NB4 (cell line): ENCODE data around the gene SVIL.
"Not testable (repeated sequence)": the region's sequence is repeated elsewhere in the genome, so short reads cannot be mapped to it uniquely, and the experiment has no call there.

Experiments used
- DNase-seq: peaks from one replicate; pipeline ENCODE4 v3.0.0; 2010; ENCODE audit warnings: low read depth
- H3K4me3 ChIP-seq: one replicate; pipeline ENCODE4 v1.5.1; 2011; ENCODE audit warnings: mild to moderate bottlenecking, low read depth, low read length, moderate library complexity
- MYC ChIP-seq: IDR thresholded peaks from 2 replicates; pipeline ENCODE4 v1.6.1; 2011; ENCODE audit warnings: low read depth, low read length
- POLR2A ChIP-seq: IDR thresholded peaks from 2 replicates; pipeline ENCODE4 v1.6.1; 2011; ENCODE audit warnings: mild to moderate bottlenecking; ENCODE audit not compliant: insufficient read length; ENCODE audit errors: extremely low read depth
- TF ChIP-seq, protein P1 (sequence below): IDR thresholded peaks from one replicate; pipeline ENCODE4 v1.5.1; 2012; ENCODE audit warnings: low read depth, low read length
- TF ChIP-seq, protein P2 (sequence below): IDR thresholded peaks from 2 replicates; pipeline ENCODE4 v1.6.1; 2011; ENCODE audit warnings: low read depth, low read length

Gene SVIL

DNA sequence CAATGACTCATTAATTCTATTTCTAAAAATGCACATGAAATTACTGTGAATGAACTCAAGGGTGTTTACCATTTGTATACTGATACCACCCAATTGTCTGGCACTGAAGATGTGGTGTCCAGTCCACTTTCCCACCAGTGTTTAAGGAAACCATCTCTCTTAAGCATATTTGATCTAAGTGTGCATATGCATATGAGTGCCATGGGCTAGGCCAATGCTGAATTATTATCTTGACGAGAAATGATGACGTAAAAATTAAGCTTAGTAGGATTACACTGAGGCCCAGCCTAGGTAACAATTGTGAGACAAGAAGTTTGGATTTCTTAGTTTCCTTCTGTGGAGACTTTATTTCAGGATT, 59.7 kb downstream of the SVIL start:
- DNase-seq, result no peak
- no peak overlapping the region for H3K4me3 ChIP-seq
- TF ChIP-seq, protein P1, sequence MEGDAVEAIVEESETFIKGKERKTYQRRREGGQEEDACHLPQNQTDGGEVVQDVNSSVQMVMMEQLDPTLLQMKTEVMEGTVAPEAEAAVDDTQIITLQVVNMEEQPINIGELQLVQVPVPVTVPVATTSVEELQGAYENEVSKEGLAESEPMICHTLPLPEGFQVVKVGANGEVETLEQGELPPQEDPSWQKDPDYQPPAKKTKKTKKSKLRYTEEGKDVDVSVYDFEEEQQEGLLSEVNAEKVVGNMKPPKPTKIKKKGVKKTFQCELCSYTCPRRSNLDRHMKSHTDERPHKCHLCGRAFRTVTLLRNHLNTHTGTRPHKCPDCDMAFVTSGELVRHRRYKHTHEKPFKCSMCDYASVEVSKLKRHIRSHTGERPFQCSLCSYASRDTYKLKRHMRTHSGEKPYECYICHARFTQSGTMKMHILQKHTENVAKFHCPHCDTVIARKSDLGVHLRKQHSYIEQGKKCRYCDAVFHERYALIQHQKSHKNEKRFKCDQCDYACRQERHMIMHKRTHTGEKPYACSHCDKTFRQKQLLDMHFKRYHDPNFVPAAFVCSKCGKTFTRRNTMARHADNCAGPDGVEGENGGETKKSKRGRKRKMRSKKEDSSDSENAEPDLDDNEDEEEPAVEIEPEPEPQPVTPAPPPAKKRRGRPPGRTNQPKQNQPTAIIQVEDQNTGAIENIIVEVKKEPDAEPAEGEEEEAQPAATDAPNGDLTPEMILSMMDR, result no peak
- TF ChIP-seq, protein P2, sequence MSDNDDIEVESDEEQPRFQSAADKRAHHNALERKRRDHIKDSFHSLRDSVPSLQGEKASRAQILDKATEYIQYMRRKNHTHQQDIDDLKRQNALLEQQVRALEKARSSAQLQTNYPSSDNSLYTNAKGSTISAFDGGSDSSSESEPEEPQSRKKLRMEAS, result no peak
- TF ChIP-seq POLR2A (no peak), MYC (no peak)

DNA sequence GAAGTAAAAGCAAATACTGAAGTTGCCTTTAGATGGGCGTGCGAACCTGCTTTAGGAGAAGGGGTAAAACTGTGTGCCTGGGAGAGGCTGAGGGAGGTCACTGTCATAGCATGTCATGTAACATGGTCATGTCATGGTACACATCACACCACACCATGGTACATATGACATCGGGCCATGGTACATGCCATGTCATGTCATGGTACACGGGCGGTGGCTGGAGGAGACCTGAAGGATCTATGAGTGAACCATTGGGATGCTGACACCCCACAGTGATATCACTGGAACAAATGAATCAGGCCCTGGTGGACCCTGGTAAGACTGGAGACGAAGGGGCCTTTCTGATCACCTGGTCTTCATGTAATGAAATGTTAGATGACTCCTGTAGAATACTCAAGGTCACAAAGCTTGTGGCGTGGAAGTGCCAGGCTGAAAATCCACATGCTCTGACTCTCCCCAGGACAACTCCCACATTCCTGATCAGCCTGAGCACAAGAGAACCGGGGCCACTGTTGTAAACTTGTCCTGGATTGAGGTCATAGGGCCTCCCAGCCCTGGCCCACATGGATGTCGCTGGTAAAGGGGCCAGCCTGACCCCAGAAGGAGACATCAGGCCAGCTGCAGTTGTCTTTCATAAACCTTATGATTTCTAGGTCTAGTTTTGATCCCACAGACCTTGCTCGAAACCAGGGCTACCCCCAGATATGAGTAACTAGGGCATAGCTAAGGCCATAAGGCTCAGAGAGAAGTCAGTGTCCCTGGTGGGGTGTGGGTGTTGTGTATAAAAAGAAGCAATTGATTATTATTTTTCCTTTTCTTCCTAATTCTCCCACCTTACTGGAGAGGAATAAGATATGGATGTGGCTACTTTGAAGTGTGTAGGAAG, 60.3 kb downstream of the SVIL start:
- not testable (repeated sequence) for DNase-seq, H3K4me3 ChIP-seq

DNA sequence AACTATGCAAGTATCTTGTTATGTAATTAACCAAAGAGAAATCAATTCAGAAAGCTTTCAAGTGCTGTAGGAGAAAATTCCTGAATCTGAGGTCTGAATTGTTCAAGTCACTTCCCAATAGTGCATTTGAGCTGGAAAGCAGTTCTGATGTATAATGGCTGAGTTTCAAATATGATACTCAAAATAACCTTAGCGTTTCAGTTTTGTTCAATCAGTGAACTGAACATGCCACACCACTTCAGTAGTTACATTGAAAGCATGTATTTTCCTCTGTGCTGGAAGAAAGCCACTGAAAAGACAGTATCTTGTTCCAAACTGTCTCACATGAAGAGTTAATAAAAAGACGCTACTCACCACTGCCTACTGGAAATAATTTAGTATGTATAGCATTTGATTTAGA, 64.5 kb downstream of the SVIL start:
- H3K4me3 ChIP-seq, DNase-seq: not testable (repeated sequence)

DNA sequence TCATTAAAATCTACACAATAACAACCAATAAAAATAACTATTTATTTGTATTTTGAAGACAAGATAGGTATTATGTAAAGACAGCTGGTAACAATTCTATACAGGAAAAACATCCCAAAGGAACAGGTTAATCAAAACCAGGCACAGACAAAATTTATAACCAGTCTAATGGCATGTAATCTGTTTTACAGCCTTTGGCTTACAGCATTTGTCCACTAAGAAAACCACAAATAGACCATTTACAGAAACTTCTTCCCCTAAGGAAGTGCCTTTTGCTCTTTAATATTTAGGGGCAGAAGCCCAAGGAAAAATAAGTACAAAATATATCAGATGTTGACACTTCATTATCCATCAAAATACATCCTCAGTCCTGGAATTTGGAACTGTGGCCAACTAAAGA, 65.0 kb downstream of the SVIL start:
- no peak overlapping the region for H3K4me3 ChIP-seq
- TF ChIP-seq POLR2A (no peak), MYC (no peak)
- TF ChIP-seq, protein P2, result no peak
- TF ChIP-seq, protein P1, result no peak
- no peak for DNase-seq

DNA sequence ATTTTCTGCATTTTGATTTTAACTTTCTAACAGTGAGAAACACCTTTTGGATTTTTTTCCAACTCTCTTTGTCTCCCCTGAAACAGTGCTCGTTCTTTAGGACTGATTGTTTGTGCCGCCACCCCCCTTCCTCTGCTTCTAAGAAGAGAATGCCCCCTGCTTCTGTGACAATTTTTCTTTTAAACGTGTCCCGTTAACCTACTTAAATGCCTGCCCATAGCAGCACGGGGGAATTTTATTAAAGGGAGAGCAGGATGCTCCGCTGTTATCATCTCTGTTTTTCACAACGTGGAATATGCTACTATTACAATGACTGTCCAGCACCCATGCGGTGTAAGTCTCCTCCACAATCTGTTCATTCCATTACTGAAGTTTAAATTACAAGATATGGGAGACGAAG, 67.8 kb downstream of the SVIL start:
- TF ChIP-seq, protein P2, result no peak
- TF ChIP-seq, protein P1, result no peak
- TF ChIP-seq POLR2A (no peak), MYC (no peak)
- no peak for DNase-seq
- H3K4me3 ChIP-seq, result no peak overlapping the region

DNA sequence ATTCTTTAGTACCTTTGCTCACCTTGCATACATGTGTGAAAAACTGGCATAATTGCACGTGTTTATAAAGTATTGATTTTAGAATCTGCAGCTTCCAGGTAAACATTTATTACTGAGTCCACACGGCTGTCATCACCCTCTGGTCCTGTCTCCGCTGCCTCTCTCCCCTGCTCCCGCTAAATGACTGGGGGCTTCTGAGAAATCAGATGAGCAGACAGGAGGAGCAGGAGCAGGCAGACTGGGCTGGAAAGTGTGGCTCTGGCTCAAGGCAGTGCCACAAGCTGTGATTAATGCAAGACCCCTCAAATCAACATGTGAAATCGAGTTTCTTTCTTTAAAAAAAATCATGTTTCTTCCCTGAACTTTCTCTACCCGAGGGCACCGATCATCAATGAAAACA, 68.6 kb downstream of the SVIL start:
- DNase-seq, H3K4me3 ChIP-seq: not testable (repeated sequence)

DNA sequence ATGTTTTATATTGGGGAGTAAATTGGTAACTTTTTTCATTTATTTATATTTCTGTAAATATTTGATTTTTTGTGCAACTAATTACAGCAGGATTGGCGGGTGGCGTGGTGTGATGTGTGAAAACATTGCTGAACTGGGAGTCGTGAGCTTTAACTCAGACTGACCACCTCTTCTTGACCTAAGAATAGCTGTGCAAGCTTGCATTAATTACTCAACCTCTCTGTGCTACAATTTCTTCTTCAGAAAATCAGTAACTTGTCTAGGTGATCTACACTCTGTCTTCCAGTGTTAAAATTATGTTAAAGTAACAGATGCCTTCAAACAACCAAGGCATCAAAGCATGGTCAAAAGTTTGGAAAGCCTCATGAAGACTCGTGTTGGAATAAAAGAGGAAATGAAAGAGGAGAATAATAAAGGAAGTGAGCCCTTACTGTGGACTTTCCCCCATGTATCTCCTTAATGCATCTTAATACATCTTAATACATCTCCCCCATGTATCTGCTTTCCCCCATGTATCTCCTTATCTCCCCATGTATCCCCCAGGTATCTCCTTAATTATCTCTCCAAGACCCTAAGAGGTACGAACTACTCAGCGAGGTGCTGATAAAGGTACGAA, 71.2 kb downstream of the SVIL start:
- no peak for TF ChIP-seq POLR2A
- TF ChIP-seq, protein P2, result no peak
- TF ChIP-seq, protein P1, result no peak
- no peak for TF ChIP-seq MYC
- DNase-seq, result no peak
- H3K4me3 ChIP-seq, result no peak overlapping the region

DNA sequence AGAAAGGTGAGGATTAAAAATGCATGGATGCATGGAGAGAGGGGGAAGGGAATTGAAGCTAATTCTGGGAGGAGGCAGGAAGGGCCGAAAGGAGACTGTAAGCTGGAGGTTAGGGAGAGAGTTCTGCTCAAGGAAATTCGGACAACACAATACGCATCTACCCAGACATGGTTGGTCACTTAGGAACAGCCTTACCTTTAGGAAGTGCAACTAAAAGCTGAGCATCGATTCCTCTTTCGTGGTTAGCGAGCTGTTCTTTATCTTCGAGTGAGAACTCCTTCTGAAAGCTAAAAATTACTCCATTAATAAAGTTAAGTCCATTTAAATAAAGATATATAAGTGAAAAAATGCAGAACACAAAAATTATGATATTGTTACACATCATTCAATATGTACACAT, 71.8 kb downstream of the SVIL start:
- DNase-seq, H3K4me3 ChIP-seq: not testable (repeated sequence)
